Body of pancreas (tissue), 4 donors: ENCODE results near the gene SREBF1. TPM values are rescaled to one million over a fixed set of nuclear protein-coding genes. Genes with fewer than 3 reads are reported as not detected.

Source experiments
- ATAC-seq: fragments of 150-250 bp; one replicate; pipeline ENCODE4 v1.9.1; 2016
- DNase-seq, 4 donors: peaks; one replicate each; pipeline ENCODE4 v3.0.0-alpha.2; 2019
- H3K27ac ChIP-seq, 4 donors: fragments of 200-600 bp; sonication (generic); 1 replicate in 3 of 4; 2 replicates in 1 of 4; pipeline versions ENCODE4 v1.5.1 to v1.6.1; 2016 to 2019; ENCODE audit warnings: mild to moderate bottlenecking in 1 of 4, mixed read lengths in 1 of 4, moderate library complexity in 1 of 4
- H3K27me3 ChIP-seq, 2 donors: fragments of 200-600 bp; sonication (generic); one replicate each; pipeline ENCODE4 v1.6.0; 2016; ENCODE audit warnings: mild to moderate bottlenecking in 1 of 2
- H3K36me3 ChIP-seq, 2 donors: fragments of 200-600 bp; sonication (generic); replicated peaks in 1 of 2; 2 replicates each; pipeline ENCODE4 v1.5.1; 2016; ENCODE audit warnings: low read depth in 2 of 2; ENCODE audit not compliant: insufficient read depth in 1 of 2
- H3K4me1 ChIP-seq: fragments of 200-600 bp; sonication (generic); one replicate; pipeline ENCODE4 v1.6.0; 2016
- H3K4me3 ChIP-seq, 2 donors: fragments of 200-600 bp; sonication (generic); 1 replicate in 1 of 2; 2 replicates in 1 of 2; pipeline ENCODE4 v1.5.1; 2016 to 2019
- H3K9me3 ChIP-seq, 3 donors: fragments of 200-600 bp; sonication (generic); 1 replicate in 2 of 3; 2 replicates in 1 of 3; pipeline ENCODE4 v1.5.1; 2016
- POLR2A ChIP-seq, 3 donors: fragments of 450-650 bp; IDR thresholded peaks; one replicate each; pipeline ENCODE4 v1.6.1; 2016; ENCODE audit warnings: antibody characterized with exemption in 3 of 3, mild to moderate bottlenecking in 2 of 3
- WGBS, 2 donors: methylation state at CpG; one replicate each; pipeline ENCODE4 v1.1.5; 2017; 5-methylcytosine and 5-hydroxymethylcytosine counted together
- intact Hi-C: fragments of 100-400 bp; cut with DNase I; formaldehyde crosslinking; loops from one replicate; pipeline ENCODE4 v1.15.1; 2023
- total RNA-seq, 2 donors: library from RNA; depleted of rRNA; stranded (reverse); fragments of >200 nt; gene quantifications; one replicate each; pipeline ENCODE4 v1.1.0, GENCODE V29; 2016
- TF ChIP-seq, protein P1 (sequence below), 7 experiments: fragments of 450-650 bp in 4 of 7; fragments of 200-600 bp in 3 of 7; sonication (generic) in 3 of 7; IDR thresholded peaks; one replicate each; pipeline ENCODE4 v1.5.1; 2016 to 2019; ENCODE audit warnings: antibody characterized with exemption in 7 of 7

The SREBF1 gene
- total RNA-seq, 2 donors from 2014 or later: 22.3 to 88.0 TPM

DNA sequence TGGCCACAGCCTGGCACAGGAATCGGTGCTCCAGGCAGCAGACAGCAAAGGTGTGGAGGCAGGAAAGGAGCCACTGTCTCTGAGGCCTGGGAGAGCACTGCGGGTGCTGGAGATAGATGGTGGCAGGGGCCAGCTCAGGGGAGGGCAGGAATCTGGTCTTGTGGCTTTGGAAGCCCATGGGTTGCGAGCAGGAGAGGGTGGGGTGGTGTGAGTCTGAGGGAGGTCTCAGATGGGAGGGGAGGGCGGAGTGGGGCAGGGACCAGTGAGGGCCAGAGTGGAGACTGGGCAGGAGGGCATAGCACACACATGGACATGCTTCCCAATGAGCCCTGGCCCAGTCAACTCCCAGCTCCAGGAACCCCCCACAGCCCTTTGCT is 70.1 kb downstream of the SREBF1 start:
- intact Hi-C loops: no loop called here
- 68 to 93% methylated on average over 3 to 4 of the region's 4 CpGs for WGBS, 2 donors
- Histone ChIP-seq H3K27me3 (no peaks in the 10 kb centered on the region), H3K36me3 (no peaks in the 10 kb centered on the region), H3K4me3 (no peak overlapping the region), H3K27ac (no peak overlapping the region), H3K9me3 (no peaks in the 10 kb centered on the region), H3K4me1 (peaks cover 24% of the 10 kb centered on the region)
- no peak for DNase-seq
- no peak for TF ChIP-seq POLR2A (IDR thresholded peaks at IDR 0.05)
- TF ChIP-seq, protein P1, sequence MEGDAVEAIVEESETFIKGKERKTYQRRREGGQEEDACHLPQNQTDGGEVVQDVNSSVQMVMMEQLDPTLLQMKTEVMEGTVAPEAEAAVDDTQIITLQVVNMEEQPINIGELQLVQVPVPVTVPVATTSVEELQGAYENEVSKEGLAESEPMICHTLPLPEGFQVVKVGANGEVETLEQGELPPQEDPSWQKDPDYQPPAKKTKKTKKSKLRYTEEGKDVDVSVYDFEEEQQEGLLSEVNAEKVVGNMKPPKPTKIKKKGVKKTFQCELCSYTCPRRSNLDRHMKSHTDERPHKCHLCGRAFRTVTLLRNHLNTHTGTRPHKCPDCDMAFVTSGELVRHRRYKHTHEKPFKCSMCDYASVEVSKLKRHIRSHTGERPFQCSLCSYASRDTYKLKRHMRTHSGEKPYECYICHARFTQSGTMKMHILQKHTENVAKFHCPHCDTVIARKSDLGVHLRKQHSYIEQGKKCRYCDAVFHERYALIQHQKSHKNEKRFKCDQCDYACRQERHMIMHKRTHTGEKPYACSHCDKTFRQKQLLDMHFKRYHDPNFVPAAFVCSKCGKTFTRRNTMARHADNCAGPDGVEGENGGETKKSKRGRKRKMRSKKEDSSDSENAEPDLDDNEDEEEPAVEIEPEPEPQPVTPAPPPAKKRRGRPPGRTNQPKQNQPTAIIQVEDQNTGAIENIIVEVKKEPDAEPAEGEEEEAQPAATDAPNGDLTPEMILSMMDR (IDR thresholded peaks at IDR 0.05): no peak
- no peak for ATAC-seq

DNA sequence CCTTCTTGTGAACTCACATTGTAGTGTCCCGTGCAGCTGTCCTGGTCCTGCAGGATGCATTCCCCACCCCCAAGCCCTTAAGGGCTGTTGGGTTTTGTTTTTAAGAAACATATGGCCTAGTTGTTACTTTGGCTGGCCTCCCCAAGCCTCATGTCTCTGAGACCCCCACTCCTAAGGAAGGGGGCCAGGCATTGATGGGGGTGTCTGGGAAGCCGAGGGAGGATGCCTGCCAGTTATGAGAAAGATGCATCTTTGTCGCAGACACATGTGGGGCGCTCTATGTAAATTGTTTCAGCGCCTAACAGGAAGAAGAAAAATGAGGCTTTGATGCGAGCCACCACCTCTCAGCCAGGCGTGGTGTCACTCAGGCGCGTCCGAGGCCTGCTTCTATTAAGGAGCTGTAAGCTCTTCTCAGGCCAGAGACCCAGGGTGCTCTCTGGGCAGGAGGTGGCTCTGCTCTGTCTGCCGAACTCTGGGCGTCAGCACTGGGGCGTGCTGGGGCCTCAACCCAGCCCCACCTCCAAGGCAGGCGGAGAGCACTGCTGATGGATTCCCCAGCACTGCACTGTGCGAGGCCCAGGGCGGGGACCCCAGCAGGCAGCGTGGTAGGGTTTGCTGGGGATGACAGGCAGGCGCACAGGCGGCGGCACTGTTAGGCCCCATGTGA is 70.6 kb downstream of the SREBF1 start:
- WGBS, 2 donors: 83% methylated on average over 20 of the region's 20 CpGs; no CpG with 5 or more reads in 1 of the 2 donors

DNA sequence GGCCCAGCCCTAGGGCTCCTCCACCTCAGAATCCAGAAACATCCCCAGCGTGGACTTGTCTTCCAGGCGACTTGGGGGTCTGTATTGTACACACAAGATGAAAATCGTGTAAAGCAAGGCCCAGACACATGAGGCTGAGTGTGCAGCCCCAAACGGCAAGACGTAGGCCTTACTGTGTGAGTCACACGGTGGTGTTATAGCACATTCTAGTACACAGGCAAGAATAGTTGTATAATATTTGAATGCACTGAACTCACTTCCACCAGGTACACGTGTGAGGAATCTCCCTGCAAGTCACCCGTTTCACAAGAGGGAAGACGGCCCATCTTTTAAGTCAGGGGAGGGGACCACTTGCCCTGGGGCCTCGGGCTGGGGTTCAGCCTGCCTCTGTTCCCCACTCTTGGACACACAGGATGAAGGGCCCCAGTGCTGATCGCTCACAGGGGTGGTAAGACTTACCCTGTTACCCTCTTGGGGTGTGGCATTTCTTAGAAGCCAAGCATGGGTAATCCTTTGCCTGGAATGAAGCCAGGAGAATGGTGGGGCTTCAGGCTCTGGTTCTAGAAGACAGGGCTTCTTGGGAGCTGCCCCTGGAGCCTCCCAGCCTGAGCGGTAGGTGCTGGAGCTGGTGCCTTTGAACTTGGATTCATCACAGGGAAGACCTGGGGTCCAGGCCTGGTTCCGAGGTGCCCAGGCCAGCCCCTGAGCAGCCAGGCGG is 71.3 kb downstream of the SREBF1 start:
- peaks cover 24% of the 10 kb centered on the region for H3K4me1 ChIP-seq
- H3K27ac ChIP-seq: no peak overlapping the region

More for the DNA sequence above, 70.6 kb downstream of the SREBF1 start:
- no peaks in the 10 kb centered on the region for H3K9me3 ChIP-seq
- no peak overlapping the region for H3K4me3 ChIP-seq
- DNase-seq: no peak
- no peak overlapping the region for H3K27ac ChIP-seq
- ATAC-seq: no peak
- no peaks in the 10 kb centered on the region for H3K27me3 ChIP-seq
- H3K4me1 ChIP-seq: peaks cover 24% of the 10 kb centered on the region
- no peaks in the 10 kb centered on the region for H3K36me3 ChIP-seq
- TF ChIP-seq, protein P1 (IDR thresholded peaks at IDR 0.05): no peak
- TF ChIP-seq POLR2A (IDR thresholded peaks at IDR 0.05): no peak
- intact Hi-C loops: no loop called here

DNA sequence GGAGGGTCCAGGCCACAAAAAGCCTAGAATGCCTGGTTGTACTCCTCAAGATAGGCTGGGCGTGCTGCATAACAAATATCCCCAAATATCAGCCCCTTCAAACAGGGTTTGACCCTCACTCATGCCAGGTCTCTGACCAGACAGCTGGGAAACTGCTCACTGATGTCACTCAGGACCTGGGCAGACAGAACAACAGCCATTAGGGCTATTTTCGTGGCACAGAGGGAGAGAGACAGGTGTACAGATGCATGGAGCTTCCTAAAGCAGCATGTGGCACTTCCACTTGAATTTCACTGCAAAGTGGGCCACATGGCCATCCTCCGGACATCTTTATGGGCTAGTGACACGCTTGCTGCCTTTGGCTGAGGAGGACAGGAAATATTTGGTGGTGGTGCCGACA is 73.1 kb downstream of the SREBF1 start:
- intact Hi-C loops: no loop called here

More for the DNA sequence above, 71.3 kb downstream of the SREBF1 start:
- no peaks in the 10 kb centered on the region for H3K9me3 ChIP-seq
- WGBS, 2 donors: 81 to 86% methylated on average over 11 to 14 of the region's 14 CpGs
- intact Hi-C loops: no loop called here
- no peak overlapping the region for H3K4me3 ChIP-seq
- no peak for ATAC-seq
- no peak for DNase-seq
- TF ChIP-seq, protein P1 (IDR thresholded peaks at IDR 0.05): no peak
- TF ChIP-seq POLR2A (IDR thresholded peaks at IDR 0.05): no peak
- H3K36me3 ChIP-seq: no peaks in the 10 kb centered on the region
- no peaks in the 10 kb centered on the region for H3K27me3 ChIP-seq

More for the DNA sequence above, 73.1 kb downstream of the SREBF1 start:
- no peak for ATAC-seq
- Histone ChIP-seq H3K36me3 (no peaks in the 10 kb centered on the region), H3K4me3 (no peak overlapping the region), H3K4me1 (peaks cover 14% of the 10 kb centered on the region), H3K9me3 (no peaks in the 10 kb centered on the region), H3K27me3 (no peaks in the 10 kb centered on the region), H3K27ac (no peak overlapping the region)
- 89 to 96% methylated on average over 4 to 5 of the region's 5 CpGs for WGBS, 2 donors
- no peak for DNase-seq
- no peak for TF ChIP-seq POLR2A (IDR thresholded peaks at IDR 0.05)
- TF ChIP-seq, protein P1 (IDR thresholded peaks at IDR 0.05): no peak
